Adrenal gland (tissue), 12 donors: ENCODE data around the gene NPY2R. TPM values are rescaled to one million over a fixed set of nuclear protein-coding genes. Genes with fewer than 3 reads are reported as not detected.

ENCODE experiments used
- DNase-seq, 7 donors: peaks; one replicate each; pipeline ENCODE4 v3.0.0-alpha.2; 2019 to 2020
- H3K27ac ChIP-seq, 5 donors: fragments of 200-600 bp; sonication (generic) in 4 of 5; 1 replicate in 3 of 5; 2 replicates in 2 of 5; pipeline versions ENCODE4 v1.5.1 to v1.8.0; 2016 to 2020; ENCODE audit warnings: mild to moderate bottlenecking in 1 of 5
- H3K27me3 ChIP-seq: fragments of 200-600 bp; 2 replicates; pipeline ENCODE4 v1.8.0; 2021
- H3K36me3 ChIP-seq, 2 donors: fragments of 200-600 bp; replicated peaks in 1 of 2; 1 replicate in 1 of 2; 2 replicates in 1 of 2; pipeline versions ENCODE4 v1.5.1 to v1.8.0; 2018 to 2022
- H3K4me1 ChIP-seq, 2 donors: fragments of 200-600 bp; replicated peaks in 1 of 2; 1 replicate in 1 of 2; 2 replicates in 1 of 2; pipeline versions ENCODE4 v1.5.1 to v1.8.0; 2018 to 2021
- H3K4me3 ChIP-seq, 4 donors: fragments of 200-600 bp; sonication (generic) in 3 of 4; one replicate each; pipeline ENCODE4 v1.5.1; 2016 to 2018
- H3K9me3 ChIP-seq, 3 donors: fragments of 200-600 bp; sonication (generic) in 1 of 3; replicated peaks in 1 of 3; 1 replicate in 2 of 3; 2 replicates in 1 of 3; pipeline versions ENCODE4 v1.5.1 to v1.8.0; 2016 to 2021
- POLR2A ChIP-seq, 2 donors: fragments of 450-650 bp; IDR thresholded peaks; one replicate each; pipeline ENCODE4 v1.6.1; 2017; ENCODE audit warnings: antibody characterized with exemption in 2 of 2, mild to moderate bottlenecking in 2 of 2, moderate library complexity in 1 of 2
- WGBS, 4 donors: extraction: QIAGEN DNeasy Blood & Tissue Kit in 2 of 4; methylation state at CpG; one replicate each; pipeline versions ENCODE4 v1.1.5 to v1.1.7; 2013 to 2017; 5-methylcytosine and 5-hydroxymethylcytosine counted together
- intact Hi-C, 2 donors: fragments of 100-400 bp; cut with DNase I; formaldehyde crosslinking; loops; one replicate each; pipeline versions ENCODE4 v1.14.1 to v1.15.0; 2022 to 2023
- polyA plus RNA-seq, 3 donors: library from polyadenylated mRNA; stranded (reverse); fragments of 200-250 nt in 2 of 3; fragments of 350-450 nt in 1 of 3; fragmentation: Illumina TruSeq in 1 of 3; extraction: RNeasy Lipid Tissue Mini Kit (QIAGEN cat#74804) in 1 of 3; gene quantifications; one replicate each; pipeline ENCODE4 v1.2.3, GENCODE V29; 2013 to 2014
- total RNA-seq, 9 donors: library from RNA; depleted of rRNA in 4 of 9; stranded (reverse); fragments of >200 nt in 4 of 9; fragments of 120-200 nt in 1 of 9; fragmentation: NEBNext Ultra II Directional in 1 of 9; extraction: Animal tissue kit (Norgen Biotek cat#: 25700) in 1 of 9; gene quantifications; one replicate each; pipeline versions ENCODE4 v1.1.0 to v1.2.4, GENCODE V29; 2013 to 2023
- TF ChIP-seq, protein P1 (sequence below), 6 experiments: fragments of 450-650 bp in 4 of 6; fragments of 200-600 bp in 2 of 6; sonication (generic) in 1 of 6; IDR thresholded peaks; 1 replicate in 5 of 6; 2 replicates in 1 of 6; pipeline versions ENCODE4 v1.5.1 to v1.8.0; 2016 to 2021; ENCODE audit warnings: antibody characterized with exemption in 6 of 6, mild to moderate bottlenecking in 2 of 6, moderate library complexity in 1 of 6
- donor health status: healthy with polysubstance abuse.
- donor health status: Bipolar disorder and iron deficiency.
- donor health status: DM: yes; HTN: yes; CAD: no.
- donor health status: DM: no; HTN: no; CAD: no.
- donor health status: DM: no; HTN: no; CAD: no.
- donor health status: DM: yes; HTN: yes; CAD: no.

NPY2R gene
- total and polyA plus RNA-seq, 12 donors, result 0.03 to 0.55 (median 0.12) TPM; not detected in 8

DNA sequence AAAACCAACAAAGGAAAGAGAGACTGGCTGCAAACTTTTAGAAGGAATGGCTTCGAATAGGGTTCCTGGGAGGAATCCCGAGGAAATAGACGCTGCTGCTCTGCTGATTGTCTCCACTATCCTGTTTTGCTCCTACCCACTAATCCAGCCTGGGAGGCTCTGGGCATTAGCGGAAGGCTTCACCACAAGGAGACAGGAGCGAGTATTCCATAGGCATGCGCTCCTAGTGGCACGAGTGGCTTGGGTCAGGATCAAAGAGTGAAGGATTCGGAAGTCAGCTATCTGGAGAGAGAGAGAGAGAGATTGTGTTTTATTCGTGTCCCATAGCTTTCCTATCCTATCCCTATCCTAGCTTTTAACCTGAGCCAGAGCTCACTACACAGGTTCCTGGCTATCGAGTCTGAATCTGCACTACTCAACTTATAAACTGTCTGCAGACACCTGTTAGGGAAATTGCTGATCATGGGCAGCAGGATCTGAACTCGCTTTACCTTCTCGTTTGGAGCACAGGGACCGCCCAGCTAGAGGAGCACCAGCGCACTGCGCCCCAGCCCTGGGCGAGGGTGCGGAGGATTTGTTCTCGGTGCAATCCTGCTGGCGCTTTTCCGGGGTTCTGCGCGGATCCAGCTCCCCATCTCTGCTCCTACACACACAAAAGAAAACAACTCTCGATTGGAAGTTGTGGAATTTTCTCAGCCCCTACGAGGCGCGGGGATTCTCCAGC is 740 bp upstream of the NPY2R start:
- Histone ChIP-seq H3K9me3 (no peaks in the 10 kb centered on the region), H3K4me1 (no peaks in the 10 kb centered on the region), H3K4me3 (no peak overlapping the region), H3K36me3 (no peaks in the 10 kb centered on the region), H3K27ac (no peak overlapping the region), H3K27me3 (peaks cover 26% of the 10 kb centered on the region)
- TF ChIP-seq, protein P1, sequence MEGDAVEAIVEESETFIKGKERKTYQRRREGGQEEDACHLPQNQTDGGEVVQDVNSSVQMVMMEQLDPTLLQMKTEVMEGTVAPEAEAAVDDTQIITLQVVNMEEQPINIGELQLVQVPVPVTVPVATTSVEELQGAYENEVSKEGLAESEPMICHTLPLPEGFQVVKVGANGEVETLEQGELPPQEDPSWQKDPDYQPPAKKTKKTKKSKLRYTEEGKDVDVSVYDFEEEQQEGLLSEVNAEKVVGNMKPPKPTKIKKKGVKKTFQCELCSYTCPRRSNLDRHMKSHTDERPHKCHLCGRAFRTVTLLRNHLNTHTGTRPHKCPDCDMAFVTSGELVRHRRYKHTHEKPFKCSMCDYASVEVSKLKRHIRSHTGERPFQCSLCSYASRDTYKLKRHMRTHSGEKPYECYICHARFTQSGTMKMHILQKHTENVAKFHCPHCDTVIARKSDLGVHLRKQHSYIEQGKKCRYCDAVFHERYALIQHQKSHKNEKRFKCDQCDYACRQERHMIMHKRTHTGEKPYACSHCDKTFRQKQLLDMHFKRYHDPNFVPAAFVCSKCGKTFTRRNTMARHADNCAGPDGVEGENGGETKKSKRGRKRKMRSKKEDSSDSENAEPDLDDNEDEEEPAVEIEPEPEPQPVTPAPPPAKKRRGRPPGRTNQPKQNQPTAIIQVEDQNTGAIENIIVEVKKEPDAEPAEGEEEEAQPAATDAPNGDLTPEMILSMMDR (IDR thresholded peaks at IDR 0.05), result no peak
- no peak for TF ChIP-seq POLR2A (IDR thresholded peaks at IDR 0.05)
- 2 to 4% (median 3%) methylated on average over 19 to 26 of the region's 26 CpGs for WGBS, 4 donors
- no peak for DNase-seq
- intact Hi-C loops, result no loop called here

- no peaks in the 10 kb centered on the region for H3K27me3 ChIP-seq
- intact Hi-C loops, result no loop called here
- H3K9me3 ChIP-seq, result no peaks in the 10 kb centered on the region
- no peak overlapping the region for H3K4me3 ChIP-seq
- no peaks in the 10 kb centered on the region for H3K36me3 ChIP-seq
- no peak overlapping the region for H3K27ac ChIP-seq
- TF ChIP-seq, protein P1 (IDR thresholded peaks at IDR 0.05), result no peak
- no peak for TF ChIP-seq POLR2A (IDR thresholded peaks at IDR 0.05)
- no peaks in the 10 kb centered on the region for H3K4me1 ChIP-seq
- DNase-seq, result no peak
- WGBS, 4 donors, result 65 to 70% (median 67%) methylated on average over 5 of the region's 5 CpGs
These were observed 11.6 kb downstream of the NPY2R start for GRCh38 chr4:155220025-155220424.

- WGBS, 4 donors, result 26 to 40% (median 30%) methylated on average over 2 of the region's 2 CpGs
- no peak for DNase-seq
- no peaks in the 10 kb centered on the region for H3K4me1 ChIP-seq
- no peaks in the 10 kb centered on the region for H3K27me3 ChIP-seq
- intact Hi-C loops, result no loop called here
- no peak for TF ChIP-seq POLR2A (IDR thresholded peaks at IDR 0.05)
- TF ChIP-seq, protein P1 (IDR thresholded peaks at IDR 0.05), result no peak
- H3K36me3 ChIP-seq, result no peaks in the 10 kb centered on the region
- H3K4me3 ChIP-seq, result no peak overlapping the region
- H3K9me3 ChIP-seq, result no peaks in the 10 kb centered on the region
- no peak overlapping the region for H3K27ac ChIP-seq
These were observed 18.7 kb downstream of the NPY2R start for GRCh38 chr4:155227131-155227530.

GRCh38 chr4:155228713-155229112 is 20.3 kb downstream of the NPY2R start:
- intact Hi-C loops, result no loop called here

More at GRCh38 chr4:155228713-155229112, 20.3 kb downstream of the NPY2R start:
- no peaks in the 10 kb centered on the region for H3K36me3 ChIP-seq
- no peaks in the 10 kb centered on the region for H3K27me3 ChIP-seq
- TF ChIP-seq, protein P1 (IDR thresholded peaks at IDR 0.05), result no peak
- no peak for TF ChIP-seq POLR2A (IDR thresholded peaks at IDR 0.05)
- no peak overlapping the region for H3K27ac ChIP-seq
- no peak for DNase-seq
- no peak overlapping the region for H3K4me3 ChIP-seq
- H3K9me3 ChIP-seq, result no peaks in the 10 kb centered on the region
- no peaks in the 10 kb centered on the region for H3K4me1 ChIP-seq
